ENCODE results near the gene SPATA33.

GRCh38 chr16:89668790-89669158, 11.1 kb downstream of the SPATA33 start:
- no peak for TF ChIP-seq CTCF (IDR thresholded peaks at IDR 0.05)
- no peak for TF ChIP-seq POLR2A (IDR thresholded peaks at IDR 0.05)

Data from right lobe of liver (tissue), 4 donors.